ENCODE results near the gene MYO19. TPM values are rescaled to one million over a fixed set of nuclear protein-coding genes. Genes with fewer than 3 reads are reported as not detected.
A peak's percentile ranks its signal among the peaks of the same experiment; 100 is the strongest.
"Not testable (repeated sequence)": the region's sequence is repeated elsewhere in the genome, so short reads cannot be mapped to it uniquely, and the experiment has no call there.

MYO19 gene
- total RNA-seq, 1 donor from 2014 or later = 12.7 TPM

- no peak for DNase-seq
- no peak for ATAC-seq (ENCODE audit: poor library complexity)
- intact Hi-C loops (cut with DNase I) = no loop called here
These were observed 28.3 kb downstream of the MYO19 start for GRCh38 chr17:36506249-36506826.

DNA sequence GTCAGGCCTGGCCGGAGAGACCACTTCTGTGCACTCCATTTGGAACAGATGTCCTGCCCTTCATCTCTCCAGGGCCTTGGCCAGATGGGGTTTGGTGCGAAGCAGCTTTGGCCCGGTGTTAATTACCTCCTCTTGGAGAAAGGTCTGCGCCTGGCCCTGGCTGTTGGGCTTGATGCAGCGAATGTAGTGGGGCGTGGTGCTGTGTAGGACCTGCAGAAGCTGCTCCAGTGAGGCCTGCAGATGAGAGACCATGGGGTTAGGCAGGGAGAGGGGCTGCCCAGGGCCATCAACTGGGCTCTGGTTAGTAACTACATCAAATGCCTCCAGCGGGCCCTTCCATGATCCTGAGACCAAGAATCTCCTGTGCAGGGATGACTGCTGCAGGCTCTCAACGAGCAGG, 29.5 kb downstream of the MYO19 start:
- ATAC-seq (ENCODE audit: poor library complexity) = no peak
- no peak for DNase-seq
- intact Hi-C loops (cut with DNase I) = no loop called here

GRCh38 chr17:36504156-36504545, 30.5 kb downstream of the MYO19 start:
- intact Hi-C loops (cut with DNase I) = no loop called here
- DNase-seq = no peak
- no peak for ATAC-seq (ENCODE audit: poor library complexity)

GRCh38 chr17:36503456-36504155, 31.1 kb downstream of the MYO19 start:
- intact Hi-C loops (cut with DNase I) = no loop called here
- no peak for DNase-seq
- peak; percentile 81 for ATAC-seq (ENCODE audit: poor library complexity)

- no peak for DNase-seq
- intact Hi-C loops (cut with DNase I) = no loop called here
- ATAC-seq (ENCODE audit: poor library complexity) = no peak
These were observed 32.7 kb downstream of the MYO19 start for GRCh38 chr17:36501963-36502362.

GRCh38 chr17:36501351-36501750, 33.3 kb downstream of the MYO19 start:
- DNase-seq = no peak
- intact Hi-C loops (cut with DNase I) = no loop called here
- ATAC-seq (ENCODE audit: poor library complexity) = no peak

GRCh38 chr17:36500745-36501225, 33.9 kb downstream of the MYO19 start:
- intact Hi-C loops (cut with DNase I) = no loop called here
- ATAC-seq (ENCODE audit: poor library complexity) = no peak
- DNase-seq = no peak

DNA sequence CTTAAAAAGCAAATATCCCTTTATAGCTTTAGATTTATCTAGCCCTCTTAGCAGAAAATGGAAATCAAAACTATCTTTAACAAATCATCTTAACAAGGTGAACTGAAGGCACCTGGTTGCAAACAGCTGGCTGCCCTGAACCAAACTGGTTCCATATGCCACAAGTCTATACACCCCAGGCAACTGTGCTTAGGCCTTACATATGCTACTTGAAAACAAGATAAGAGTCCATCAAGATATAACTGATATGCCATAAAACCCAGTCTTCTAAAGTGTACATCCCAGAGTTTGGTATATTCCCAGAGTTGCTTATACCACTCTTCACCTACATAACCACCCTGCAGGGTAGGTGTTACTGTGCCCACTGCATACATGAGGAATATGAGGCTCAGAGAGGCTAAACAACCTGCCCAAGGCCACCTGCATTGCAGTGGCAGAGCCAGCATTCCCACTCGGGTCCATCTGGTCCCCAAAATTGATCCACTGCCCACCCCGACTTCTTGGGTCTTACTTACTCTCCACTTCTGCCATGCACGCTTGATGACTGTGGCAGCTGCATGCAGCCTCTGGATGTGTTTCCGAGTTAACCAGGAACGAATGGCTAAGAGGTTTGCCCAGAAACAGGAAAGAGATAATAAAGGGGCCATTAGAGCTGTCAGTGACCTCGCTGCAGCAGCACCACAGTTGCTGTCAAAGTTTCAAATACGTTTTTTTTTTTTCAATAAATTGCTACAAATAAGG, 35.9 kb downstream of the MYO19 start:
- DNase-seq = no peak
- intact Hi-C loops (cut with DNase I) = no loop called here
- no peak for ATAC-seq (ENCODE audit: poor library complexity)

DNA sequence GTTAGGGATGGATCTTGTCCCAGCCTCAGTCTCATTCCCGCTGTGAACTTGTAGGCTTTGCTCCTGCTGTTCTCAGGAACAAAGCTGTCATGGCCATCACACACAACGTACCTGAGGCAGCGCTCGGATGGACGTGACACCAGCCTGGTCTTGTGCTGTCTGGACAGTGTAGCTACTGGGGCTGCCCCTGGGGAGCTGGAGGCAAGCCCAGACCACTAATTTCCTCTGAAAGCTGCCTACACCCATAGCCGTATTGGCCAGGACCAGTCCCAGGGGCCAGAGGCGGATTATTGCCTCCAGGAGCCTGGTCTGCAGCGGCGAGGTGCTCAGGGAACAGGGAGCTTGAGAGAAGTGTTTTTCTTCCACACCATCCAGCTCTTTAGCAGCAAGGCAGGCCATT, 36.5 kb downstream of the MYO19 start:
- ATAC-seq (ENCODE audit: poor library complexity) (no peak), DNase-seq (no peak)
- intact Hi-C loops (cut with DNase I) = no loop called here

- DNase-seq (no peak), ATAC-seq (ENCODE audit: poor library complexity) (no peak)
- intact Hi-C loops (cut with DNase I) = no loop called here
These were observed 38.5 kb downstream of the MYO19 start for GRCh38 chr17:36496018-36496789.

DNA sequence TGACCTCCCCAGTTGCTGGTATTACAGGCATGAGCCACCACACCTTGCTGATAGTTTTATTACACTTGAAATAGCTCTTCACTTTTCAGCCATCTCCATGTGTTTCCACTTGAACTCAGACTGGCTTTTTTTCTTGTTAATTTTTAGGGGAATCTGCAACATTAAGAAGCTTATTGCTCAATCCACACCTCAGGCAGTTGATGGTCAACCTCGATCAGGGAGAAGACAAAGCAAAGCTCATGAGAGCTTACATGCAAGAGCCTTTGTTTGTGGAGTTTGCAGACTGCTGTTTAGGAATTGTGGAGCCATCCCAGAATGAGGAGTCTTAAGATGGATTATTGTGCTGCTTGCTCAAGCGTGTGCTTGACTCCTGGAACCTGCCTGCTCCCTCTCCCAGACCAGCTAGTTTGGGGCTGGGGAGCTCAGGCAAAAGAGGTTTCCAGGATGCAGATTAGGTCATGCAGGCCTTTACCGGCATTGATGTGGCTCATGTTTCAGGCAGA, 39.5 kb downstream of the MYO19 start:
- ATAC-seq (ENCODE audit: poor library complexity) = no peak
- DNase-seq = no peak
- intact Hi-C loops (cut with DNase I) = no loop called here

DNA sequence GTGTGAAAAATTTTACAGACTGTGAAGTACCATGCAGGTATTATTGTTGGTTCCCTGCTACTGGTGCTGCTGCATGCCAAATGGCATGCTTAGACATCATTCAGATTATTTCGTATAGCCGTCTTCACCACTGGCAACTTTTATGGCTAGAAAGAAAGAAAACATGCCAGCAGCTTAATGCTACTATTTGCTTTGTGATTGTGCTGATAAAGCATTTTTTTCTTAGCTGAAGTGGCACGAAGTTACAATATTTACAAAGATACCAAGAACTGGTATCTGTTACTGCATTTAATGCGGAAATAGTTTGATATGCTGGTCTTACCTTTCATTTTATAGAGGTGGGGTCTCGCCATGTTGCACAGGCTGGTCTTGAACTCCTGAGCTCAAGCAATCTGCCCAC, 40.0 kb downstream of the MYO19 start:
- DNase-seq (no peak), ATAC-seq (ENCODE audit: poor library complexity) (no peak)
- intact Hi-C loops (cut with DNase I) = no loop called here

- no peak for ATAC-seq (ENCODE audit: poor library complexity)
- intact Hi-C loops (cut with DNase I) = no loop called here
- DNase-seq = no peak
These were observed 40.7 kb downstream of the MYO19 start for GRCh38 chr17:36493956-36494355.

GRCh38 chr17:36486204-36487194, 48.2 kb downstream of the MYO19 start, which contains the start of gene ZNHIT3:
Gene ZNHIT3 (plus strand): TSS chr17:36486681. CDS start chr17:36486700, 19 bp downstream.
- ATAC-seq (ENCODE audit: poor library complexity) = peak; percentile 95
- peak; percentile 95 for DNase-seq
- intact Hi-C loops (cut with DNase I) = loop anchor here (10.0 kb wide), 1 partner anchor 58 kb away; the partner anchor contains the start of gene GGNBP2

- intact Hi-C loops (cut with DNase I) = loop anchor here (10.0 kb wide), 1 partner anchor 59 kb away; the partner anchor contains the start of gene GGNBP2
- ATAC-seq (ENCODE audit: poor library complexity) = no peak
- DNase-seq = no peak
These were observed 48.9 kb downstream of the MYO19 start for GRCh38 chr17:36485805-36486203.

- intact Hi-C loops (cut with DNase I) = loop anchor here (10.0 kb wide), 1 partner anchor 60 kb away; the partner anchor contains the start of gene GGNBP2
- no peak for ATAC-seq (ENCODE audit: poor library complexity)
- no peak for DNase-seq
These were observed 49.6 kb downstream of the MYO19 start for GRCh38 chr17:36485027-36485426.

GRCh38 chr17:36484021-36484420, 50.6 kb downstream of the MYO19 start:
- not testable (repeated sequence) for ATAC-seq (ENCODE audit: poor library complexity); DNase-seq
- intact Hi-C loops (cut with DNase I) = loop anchor here (5.0 to 10.0 kb wide), 2 partner anchors 61 to 512 kb away; partner anchors contain the start of gene GGNBP2

Measured in Right ventricle myocardium superior (tissue), 1 donor.